ENCODE measurements around the gene GINS2. TPM values are rescaled to one million over a fixed set of nuclear protein-coding genes. Genes with fewer than 3 reads are reported as not detected.

GINS2 gene
- total RNA-seq, 1 experiment from 2014 or later = 52.7 TPM

DNA sequence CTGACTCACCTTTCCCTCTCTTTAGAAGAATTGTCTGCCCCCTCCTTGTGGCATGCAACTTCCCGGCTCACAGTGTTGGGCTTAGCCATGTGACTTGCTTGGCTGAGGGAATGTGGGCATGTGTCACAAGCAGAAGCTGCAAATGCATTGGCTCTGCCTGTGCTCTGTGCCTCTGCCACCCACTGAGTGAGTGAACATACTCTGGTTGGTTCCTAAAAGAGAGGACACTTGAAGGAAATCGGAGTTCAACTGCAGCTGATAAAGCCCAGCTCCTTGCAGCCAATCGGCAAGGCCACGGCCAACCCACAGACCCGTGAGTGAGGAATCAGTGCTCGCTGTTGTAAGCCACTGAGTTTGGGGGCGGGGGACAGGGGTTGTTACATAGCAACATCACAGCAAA lies 10.9 kb upstream of the GINS2 start:
- H3K27me3 ChIP-seq (ENCODE audit: insufficient read depth, low read length) = no peaks in the 10 kb centered on the region
- no peak for DNase-seq
- no peak overlapping the region for H3K9ac ChIP-seq (ENCODE audit: extremely low read depth, insufficient read length, low read length)
- no peak overlapping the region for H3K23ac ChIP-seq (ENCODE audit: insufficient read length, low read depth, low read length)
- H2AFZ ChIP-seq (ENCODE audit: low read length) = no peak overlapping the region
- H2BK12ac ChIP-seq (ENCODE audit: insufficient read length, low read depth, low read length) = no peak overlapping the region
- no peak overlapping the region for H3T11ph ChIP-seq (ENCODE audit: low read length)
- H2BK120ac ChIP-seq (ENCODE audit: low read depth, low read length, poor library complexity, severe bottlenecking) = no peak overlapping the region
- no peak overlapping the region for H2AK5ac ChIP-seq (ENCODE audit: insufficient read length, low read length)
- H3K23me2 ChIP-seq (ENCODE audit: insufficient read length, low read depth, low read length, poor library complexity, severe bottlenecking) = peaks cover 4% of the 10 kb centered on the region
- TF ChIP-seq, protein P1, sequence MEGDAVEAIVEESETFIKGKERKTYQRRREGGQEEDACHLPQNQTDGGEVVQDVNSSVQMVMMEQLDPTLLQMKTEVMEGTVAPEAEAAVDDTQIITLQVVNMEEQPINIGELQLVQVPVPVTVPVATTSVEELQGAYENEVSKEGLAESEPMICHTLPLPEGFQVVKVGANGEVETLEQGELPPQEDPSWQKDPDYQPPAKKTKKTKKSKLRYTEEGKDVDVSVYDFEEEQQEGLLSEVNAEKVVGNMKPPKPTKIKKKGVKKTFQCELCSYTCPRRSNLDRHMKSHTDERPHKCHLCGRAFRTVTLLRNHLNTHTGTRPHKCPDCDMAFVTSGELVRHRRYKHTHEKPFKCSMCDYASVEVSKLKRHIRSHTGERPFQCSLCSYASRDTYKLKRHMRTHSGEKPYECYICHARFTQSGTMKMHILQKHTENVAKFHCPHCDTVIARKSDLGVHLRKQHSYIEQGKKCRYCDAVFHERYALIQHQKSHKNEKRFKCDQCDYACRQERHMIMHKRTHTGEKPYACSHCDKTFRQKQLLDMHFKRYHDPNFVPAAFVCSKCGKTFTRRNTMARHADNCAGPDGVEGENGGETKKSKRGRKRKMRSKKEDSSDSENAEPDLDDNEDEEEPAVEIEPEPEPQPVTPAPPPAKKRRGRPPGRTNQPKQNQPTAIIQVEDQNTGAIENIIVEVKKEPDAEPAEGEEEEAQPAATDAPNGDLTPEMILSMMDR (conservative IDR thresholded peaks at IDR 0.05) = no peak
- no peak overlapping the region for H3K27ac ChIP-seq (ENCODE audit: insufficient read length, low read depth, low read length)
- peaks cover 3% of the 10 kb centered on the region; the same call in 1 of the 2 replicates for H3K4me1 ChIP-seq (ENCODE audit: insufficient read depth, low read length)
- H3K79me1 ChIP-seq (ENCODE audit: insufficient read depth, low read depth, low read length, poor library complexity, severe bottlenecking) = no peaks in the 10 kb centered on the region
- no peaks in the 10 kb centered on the region for H3K79me2 ChIP-seq (ENCODE audit: insufficient read depth, low read length)
- H3K4ac ChIP-seq (ENCODE audit: low read depth, low read length) = no peak overlapping the region
- Mint-ChIP-seq H3K27ac (no peak overlapping the region; a peak in 1 of 7 replicates), H3K4me1 (peaks cover 9 to 14% of the 10 kb centered on the region in 2 experiments), H3K27me3 (ENCODE audit: low read depth) (peaks cover 26% of the 10 kb centered on the region), H3K36me3 (ENCODE audit: insufficient read depth in 1 of 3, low read depth in 3 of 3) (no peaks in the 10 kb centered on the region), H3K9me3 (no peaks in the 10 kb centered on the region; a peak in 1 of 5 replicates), H3K4me3 (no peak overlapping the region)
- H3K18ac ChIP-seq (ENCODE audit: insufficient read length, low read depth, low read length) = no peak overlapping the region
- WGBS (ENCODE audit: extremely low coverage, insufficient read length, low lambda C conversion rate) = no CpG with 5 or more reads among the region's 7 CpGs
- no peak overlapping the region for H2BK5ac ChIP-seq (ENCODE audit: insufficient read length, low read length)
- H3K56ac ChIP-seq (ENCODE audit: insufficient read length, low read depth, low read length) = no peak overlapping the region
- no peak overlapping the region for H4K8ac ChIP-seq (replicated peaks; ENCODE audit: insufficient read length, low read depth, low read length)
- H3K9me3 ChIP-seq (ENCODE audit: control insufficient read depth, low read depth, low read length) = no peaks in the 10 kb centered on the region
- H2BK20ac ChIP-seq (ENCODE audit: low read depth, low read length, poor library complexity, severe bottlenecking) = no peak overlapping the region
- H2BK15ac ChIP-seq (ENCODE audit: low read depth, low read length) = no peak overlapping the region
- H4K20me1 ChIP-seq (ENCODE audit: control insufficient read depth, insufficient read depth, insufficient read length) = no peaks in the 10 kb centered on the region
- no peak overlapping the region for H3K4me2 ChIP-seq (ENCODE audit: insufficient read depth, insufficient read length, low read length)
- H4K91ac ChIP-seq (ENCODE audit: insufficient read length, low read depth, low read length) = no peak overlapping the region
- H3K14ac ChIP-seq (ENCODE audit: insufficient read depth, low read length) = no peak overlapping the region
- no peak overlapping the region for H4K5ac ChIP-seq (ENCODE audit: insufficient read length, low read depth, low read length)
